HG02588 (cell line): Measurements from ENCODE around the gene APOB.

Experiments
- ATAC-seq: cut with Tn5 transposase; IDR thresholded peaks from one replicate; pipeline ENCODE4 v1.9.1; 2021; ENCODE audit warnings: mild to moderate bottlenecking, moderate library complexity; ENCODE audit not compliant: unreplicated experiment

Gene APOB

DNA sequence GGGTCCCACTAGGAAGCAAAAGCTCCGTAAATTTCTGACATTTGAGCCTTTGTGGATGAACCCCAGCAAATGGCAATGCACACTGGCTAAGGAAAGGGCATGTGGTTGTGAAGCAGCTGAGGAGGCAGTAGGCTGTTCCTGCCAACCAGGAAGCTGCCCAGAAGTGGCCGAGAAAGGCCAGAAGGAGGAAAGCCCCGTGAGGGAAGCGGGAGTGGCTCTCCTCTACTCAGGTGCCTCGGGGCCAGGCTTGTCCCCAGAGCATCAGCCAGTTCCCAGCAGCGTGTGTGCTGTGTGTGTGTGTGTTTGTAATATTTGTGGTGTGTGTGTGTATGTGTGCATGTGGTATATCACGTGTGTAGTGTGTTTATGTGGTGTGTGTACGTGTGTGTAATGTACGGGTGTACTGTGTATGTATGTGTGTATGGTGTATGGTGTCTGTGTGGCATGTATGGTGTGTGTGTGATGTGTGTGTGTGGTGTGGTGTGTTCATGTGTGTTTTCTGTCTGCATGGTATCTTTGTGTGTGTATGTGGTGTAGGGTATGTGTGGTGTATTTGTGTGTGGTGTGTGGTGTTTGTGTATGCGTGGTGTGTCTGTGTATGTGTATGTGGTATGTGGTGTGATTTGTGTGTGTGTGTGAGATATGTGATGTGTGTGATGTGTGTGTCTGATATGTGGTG, 90.6 kb downstream of the APOB start:
- ATAC-seq = no peak
